SK-MEL-5 (cell line): ENCODE results near the gene KLF9. TPM values are rescaled to one million over a fixed set of nuclear protein-coding genes. Genes with fewer than 3 reads are reported as not detected.

Experiments used
- DNase-seq: peaks from one replicate; pipeline ENCODE4 v3.0.0-alpha.2; 2016; ENCODE audit warnings: low read depth, low spot score
- in situ Hi-C: cut with HindIII; loops from 2 replicates; pipeline ENCODE4 v1.10.0; 2016; ENCODE audit warnings: low sequenced_read_pairs, high pct_unique_total_duplicates, low pct_unique_long_range_greater_than_20kb
- total RNA-seq: library from RNA; depleted of rRNA; stranded (reverse); fragments of >200 nt; shearing (Covaris generic); gene quantifications from 2 replicates; pipeline ENCODE4 v1.2.3, GENCODE V29; 2014

Gene KLF9
- total RNA-seq, 1 experiment from 2014 or later: 43.1 TPM

GRCh38 chr9:70428781-70429180 is 14.3 kb upstream of the KLF9 start:
- in situ Hi-C loops: no loop called here
- no peak for DNase-seq

- in situ Hi-C loops: no loop called here
- no peak for DNase-seq
Observed at GRCh38 chr9:70427161-70427945, 12.9 kb upstream of the KLF9 start.

- in situ Hi-C loops: no loop called here
- DNase-seq: no peak
Observed at GRCh38 chr9:70425192-70425591, 10.7 kb upstream of the KLF9 start.

GRCh38 chr9:70422371-70423043 is 8.1 kb upstream of the KLF9 start:
- DNase-seq: no peak
- in situ Hi-C loops: no loop called here

- in situ Hi-C loops: no loop called here
- peak; percentile 35 for DNase-seq
Observed at GRCh38 chr9:70421272-70422180, 7.1 kb upstream of the KLF9 start.

GRCh38 chr9:70420441-70421271 is 6.2 kb upstream of the KLF9 start:
- peak; percentile 81 for DNase-seq
- in situ Hi-C loops: no loop called here

GRCh38 chr9:70419556-70420440 is 5.3 kb upstream of the KLF9 start:
- peak; percentile 91 for DNase-seq
- in situ Hi-C loops: no loop called here

GRCh38 chr9:70418822-70419555 is 4.5 kb upstream of the KLF9 start:
- DNase-seq: peak; percentile 89
- in situ Hi-C loops: no loop called here

- in situ Hi-C loops: no loop called here
- no peak for DNase-seq
Observed at GRCh38 chr9:70415476-70415875, 1.0 kb upstream of the KLF9 start.

GRCh38 chr9:70415041-70415440 is 584 bp upstream of the KLF9 start:
- DNase-seq: no peak
- in situ Hi-C loops: no loop called here

GRCh38 chr9:70413464-70413798 is 1.0 kb downstream of the KLF9 start:
- no peak for DNase-seq
- in situ Hi-C loops: no loop called here

- peak; percentile 56 for DNase-seq
- in situ Hi-C loops: no loop called here
Observed at GRCh38 chr9:70412832-70413463, 1.5 kb downstream of the KLF9 start.

- DNase-seq: peak; percentile 90
- in situ Hi-C loops: no loop called here
Observed at GRCh38 chr9:70411930-70412831, 2.3 kb downstream of the KLF9 start.

GRCh38 chr9:70411121-70411929 is 3.1 kb downstream of the KLF9 start:
- peak; percentile 70 for DNase-seq
- in situ Hi-C loops: no loop called here
